Activated CD4-positive, alpha-beta T cell treated with anti-CD3 and anti-CD28 coated beads, Interleukin-2, amount 50 U/mL, for 24 hours (primary cell): Measurements from ENCODE around the gene GPC6.

Experiments used
- DNase-seq, 2 donors: peaks; one replicate each; pipeline ENCODE4 v3.0.0-alpha.2; 2020; ENCODE audit warnings: low read depth in 1 of 2, low spot score in 1 of 2

GPC6 gene

GRCh38 chr13:94020426-94020825 is 793.8 kb downstream of the GPC6 start:
- no peak for DNase-seq

- no peak for DNase-seq
These were observed 794.2 kb downstream of the GPC6 start for GRCh38 chr13:94020833-94021232.

- no peak for DNase-seq
These were observed 801.6 kb downstream of the GPC6 start for GRCh38 chr13:94028234-94028633.

DNA sequence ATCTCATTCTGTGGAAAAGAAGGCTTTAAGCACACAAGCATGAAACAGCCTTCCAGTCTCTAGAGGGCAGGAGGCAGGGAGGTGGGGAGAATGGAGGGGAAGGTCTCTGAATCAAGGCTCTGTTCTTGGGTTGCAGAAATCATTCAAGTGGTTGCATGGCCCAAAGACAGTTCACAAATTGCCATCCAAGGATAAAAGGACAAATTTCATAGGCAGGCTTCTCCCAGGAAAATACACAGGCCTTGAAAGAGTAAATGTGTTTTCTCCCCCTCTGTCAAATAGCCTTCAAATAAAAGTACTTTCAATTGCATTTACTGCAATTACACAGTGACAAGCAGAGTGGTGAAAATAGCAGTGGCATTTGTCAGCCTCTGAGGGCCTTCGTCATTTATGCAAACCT is 802.0 kb downstream of the GPC6 start:
- DNase-seq: no peak

DNA sequence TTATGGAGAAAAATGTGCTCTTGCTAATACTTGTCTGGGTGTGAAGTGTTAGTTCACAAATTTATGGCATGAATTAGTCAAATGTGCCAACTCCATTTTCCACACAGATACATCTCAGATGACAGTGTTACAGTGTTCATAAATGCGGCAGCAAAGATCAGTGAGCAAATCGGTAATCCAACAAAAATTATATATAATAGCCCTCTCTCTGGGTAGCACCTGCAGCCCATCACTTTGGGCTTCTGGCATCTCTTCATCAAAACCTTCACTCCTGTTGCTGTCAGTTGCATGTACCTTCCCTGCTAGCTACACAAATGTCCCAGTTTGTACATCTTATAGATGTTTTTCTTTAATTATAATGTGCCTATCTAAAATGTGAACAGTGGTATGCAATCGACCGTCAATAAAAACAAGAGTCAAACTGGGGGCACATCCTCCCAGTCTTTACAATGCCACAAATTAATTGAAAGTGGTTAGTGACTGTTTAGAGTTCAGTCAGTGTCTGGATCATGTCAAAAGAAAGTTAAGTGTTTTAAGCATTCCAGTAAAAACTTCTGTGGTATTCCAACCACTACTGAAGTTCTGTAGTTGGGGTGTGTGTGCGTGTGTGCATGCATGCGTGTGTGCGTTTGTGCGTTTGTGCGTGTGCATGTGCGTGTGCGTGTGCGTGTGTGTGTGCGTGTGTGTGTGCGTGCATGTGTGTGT is 804.0 kb downstream of the GPC6 start:
- DNase-seq: no peak

- DNase-seq: no peak
These were observed 805.0 kb downstream of the GPC6 start for GRCh38 chr13:94031609-94032008.

DNA sequence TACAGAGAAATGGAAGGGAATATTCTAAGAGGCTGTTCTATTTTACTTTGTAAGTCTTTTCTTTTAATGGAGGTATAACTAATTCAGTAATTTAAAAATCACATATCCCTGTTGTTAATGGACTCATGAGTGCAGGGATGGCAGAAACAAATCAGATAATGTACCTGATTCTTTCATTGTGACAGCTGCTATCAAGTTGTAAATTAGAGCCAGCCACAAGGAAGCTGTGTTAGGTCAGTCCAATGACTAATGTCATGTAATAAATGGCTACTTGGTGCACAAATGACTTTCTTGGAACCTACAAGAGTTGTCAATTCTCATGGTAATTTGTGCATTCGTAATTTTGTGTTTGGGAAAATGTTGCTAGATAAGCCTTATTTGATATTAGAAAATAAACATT is 806.5 kb downstream of the GPC6 start:
- DNase-seq: no peak

- no peak for DNase-seq
These were observed 807.4 kb downstream of the GPC6 start for GRCh38 chr13:94033830-94034642.

DNA sequence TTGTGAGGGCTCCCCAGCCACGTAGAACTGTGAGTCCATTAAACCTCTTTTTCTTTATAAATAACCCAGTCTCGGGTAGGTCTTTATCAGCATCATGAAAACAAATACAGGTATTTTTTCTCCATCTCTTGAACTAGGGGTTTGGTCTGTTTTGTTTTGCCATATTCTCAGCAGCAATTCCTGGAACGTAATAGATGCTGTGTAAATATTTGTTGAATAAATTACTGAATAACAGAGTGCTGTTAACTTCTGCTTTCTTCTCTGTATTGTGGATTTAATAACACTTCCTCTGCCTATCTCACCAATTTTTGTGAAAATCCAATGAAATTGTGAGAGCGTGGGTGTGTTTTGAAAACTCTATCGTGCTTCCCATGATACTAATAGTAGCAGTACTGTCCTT is 823.4 kb downstream of the GPC6 start:
- DNase-seq: no peak

- DNase-seq: no peak
These were observed 824.1 kb downstream of the GPC6 start for GRCh38 chr13:94050686-94051085.

GRCh38 chr13:94053986-94054593 is 827.5 kb downstream of the GPC6 start:
- DNase-seq: no peak

GRCh38 chr13:94056362-94056990 is 829.9 kb downstream of the GPC6 start:
- no peak for DNase-seq

DNA sequence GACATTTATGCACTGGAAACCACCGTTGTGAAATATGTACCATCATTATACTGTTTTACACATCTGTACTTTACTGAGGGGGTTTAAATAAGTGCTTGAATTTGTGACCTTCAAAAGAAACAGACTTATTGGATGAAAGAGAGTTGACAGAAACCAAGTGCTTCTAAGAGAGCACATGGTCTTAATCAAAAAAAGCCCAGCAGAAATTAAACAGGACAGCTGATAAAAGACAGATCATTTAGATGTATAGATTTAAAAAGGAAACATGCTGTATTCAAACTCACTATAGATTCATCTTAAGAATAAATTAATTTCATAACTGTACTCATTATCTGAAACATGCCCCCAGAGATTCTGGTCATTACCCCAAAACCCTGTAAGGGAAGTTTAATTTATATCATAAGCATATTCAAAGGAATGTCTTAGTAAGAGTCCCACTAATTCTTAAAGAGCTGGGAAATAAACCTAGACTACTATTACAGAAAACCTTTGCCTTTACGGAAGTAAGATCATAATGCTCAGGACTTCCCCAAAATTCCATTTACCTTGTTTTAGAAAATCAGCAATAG is 831.1 kb downstream of the GPC6 start:
- no peak for DNase-seq

- no peak for DNase-seq
These were observed 832.3 kb downstream of the GPC6 start for GRCh38 chr13:94058821-94059360.

GRCh38 chr13:94061301-94061700 is 834.7 kb downstream of the GPC6 start:
- DNase-seq: no peak

GRCh38 chr13:94063096-94063495 is 836.5 kb downstream of the GPC6 start:
- DNase-seq: no peak

DNA sequence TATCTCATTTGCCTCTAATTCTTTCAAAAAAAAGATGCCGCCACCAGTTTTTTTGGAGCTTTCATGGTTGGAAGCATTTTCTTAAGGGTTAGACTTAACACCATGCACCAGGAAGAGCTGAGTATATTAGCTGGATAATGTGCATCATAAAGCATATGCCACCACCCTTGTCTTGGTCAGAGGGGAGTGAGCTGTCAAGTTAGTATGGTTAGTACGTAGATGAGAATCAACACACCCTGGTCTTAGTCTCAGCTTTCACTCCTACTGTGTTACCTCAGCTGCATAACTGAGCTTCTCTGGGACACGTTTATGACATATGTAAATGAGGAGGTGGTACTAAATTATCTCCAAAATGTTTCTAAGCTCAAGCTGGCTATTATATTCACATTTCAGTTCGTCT is 837.2 kb downstream of the GPC6 start:
- no peak for DNase-seq

GRCh38 chr13:94065741-94066140 is 839.1 kb downstream of the GPC6 start:
- DNase-seq: no peak

- no peak for DNase-seq
These were observed 846.6 kb downstream of the GPC6 start for GRCh38 chr13:94073007-94073744.

- DNase-seq: no peak
These were observed 853.3 kb downstream of the GPC6 start for GRCh38 chr13:94079876-94080275.
